B cell (primary cell): ENCODE data around the gene PHACTR1.

Source experiments
- EZH2 ChIP-seq: IDR thresholded peaks from 2 replicates; pipeline ENCODE4 v1.6.1; 2012; ENCODE audit warnings: borderline replicate concordance, low read depth, mild to moderate bottlenecking, moderate library complexity, low read length; ENCODE audit not compliant: insufficient read depth, poor library complexity, severe bottlenecking
- TF ChIP-seq, protein P1 (sequence below): fragments of 200-600 bp; IDR thresholded peaks from one replicate; pipeline ENCODE4 v1.8.0; 2022; ENCODE audit warnings: antibody characterized with exemption, mild to moderate bottlenecking

DNA sequence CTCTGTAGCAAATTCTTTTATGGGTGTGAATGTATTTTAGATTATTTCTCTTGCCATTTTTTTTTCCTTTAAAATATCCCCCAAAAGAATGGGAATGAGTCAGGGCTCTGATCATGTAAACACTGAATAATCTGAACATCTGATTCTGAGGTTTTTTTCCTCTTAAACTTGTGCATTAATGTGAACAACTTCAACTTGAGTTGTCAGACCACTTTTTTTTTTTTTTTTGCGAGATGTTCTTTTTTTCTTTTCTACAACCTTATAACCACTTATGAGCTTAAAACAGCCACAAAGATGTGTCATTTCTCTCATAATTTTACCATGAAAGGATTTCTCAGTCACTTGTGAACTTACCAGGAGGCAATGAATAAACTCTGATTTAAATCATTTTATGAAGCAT is 526.5 kb downstream of the PHACTR1 start:
- TF ChIP-seq, protein P1, sequence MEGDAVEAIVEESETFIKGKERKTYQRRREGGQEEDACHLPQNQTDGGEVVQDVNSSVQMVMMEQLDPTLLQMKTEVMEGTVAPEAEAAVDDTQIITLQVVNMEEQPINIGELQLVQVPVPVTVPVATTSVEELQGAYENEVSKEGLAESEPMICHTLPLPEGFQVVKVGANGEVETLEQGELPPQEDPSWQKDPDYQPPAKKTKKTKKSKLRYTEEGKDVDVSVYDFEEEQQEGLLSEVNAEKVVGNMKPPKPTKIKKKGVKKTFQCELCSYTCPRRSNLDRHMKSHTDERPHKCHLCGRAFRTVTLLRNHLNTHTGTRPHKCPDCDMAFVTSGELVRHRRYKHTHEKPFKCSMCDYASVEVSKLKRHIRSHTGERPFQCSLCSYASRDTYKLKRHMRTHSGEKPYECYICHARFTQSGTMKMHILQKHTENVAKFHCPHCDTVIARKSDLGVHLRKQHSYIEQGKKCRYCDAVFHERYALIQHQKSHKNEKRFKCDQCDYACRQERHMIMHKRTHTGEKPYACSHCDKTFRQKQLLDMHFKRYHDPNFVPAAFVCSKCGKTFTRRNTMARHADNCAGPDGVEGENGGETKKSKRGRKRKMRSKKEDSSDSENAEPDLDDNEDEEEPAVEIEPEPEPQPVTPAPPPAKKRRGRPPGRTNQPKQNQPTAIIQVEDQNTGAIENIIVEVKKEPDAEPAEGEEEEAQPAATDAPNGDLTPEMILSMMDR: no peak
- no peak for TF ChIP-seq EZH2
